Gastroesophageal sphincter (tissue), 4 donors: ENCODE measurements around the gene VSX2. TPM values are rescaled to one million over a fixed set of nuclear protein-coding genes. Genes with fewer than 3 reads are reported as not detected.

Experiments
- ATAC-seq: fragments of 150-250 bp; one replicate; pipeline ENCODE4 v1.9.1; 2016; ENCODE audit warnings: mild to moderate bottlenecking, moderate library complexity
- H3K27ac ChIP-seq, 4 donors: fragments of 200-600 bp; sonication (generic) in 3 of 4; 1 replicate in 3 of 4; 2 replicates in 1 of 4; pipeline ENCODE4 v1.5.1; 2016 to 2019
- H3K27me3 ChIP-seq: fragments of 200-600 bp; sonication (generic); one replicate; pipeline ENCODE4 v1.5.1; 2019
- H3K36me3 ChIP-seq, 2 donors: fragments of 200-600 bp; sonication (generic); one replicate each; pipeline ENCODE4 v1.5.1; 2019; ENCODE audit warnings: control low read depth in 1 of 2
- H3K4me1 ChIP-seq, 3 donors: fragments of 200-600 bp; sonication (generic); 1 replicate in 2 of 3; 2 replicates in 1 of 3; pipeline ENCODE4 v1.5.1; 2016 to 2019; ENCODE audit warnings: control low read depth in 2 of 3
- H3K4me3 ChIP-seq, 2 donors: fragments of 200-600 bp; sonication (generic); one replicate each; pipeline ENCODE4 v1.5.1; 2019; ENCODE audit warnings: mild to moderate bottlenecking in 1 of 2, moderate library complexity in 1 of 2
- H3K9me3 ChIP-seq, 3 donors: fragments of 200-600 bp; sonication (generic); one replicate each; pipeline ENCODE4 v1.5.1; 2017 to 2019; ENCODE audit warnings: control low read depth in 2 of 3
- CTCF ChIP-seq, 4 experiments: fragments of 200-600 bp in 2 of 4; fragments of 450-650 bp in 2 of 4; sonication (generic) in 1 of 4; IDR thresholded peaks; one replicate each; pipeline ENCODE4 v1.5.1; 2017 to 2019; ENCODE audit warnings: antibody characterized with exemption in 4 of 4, mild to moderate bottlenecking in 2 of 4, moderate library complexity in 2 of 4
- EP300 ChIP-seq: sonication (generic); formaldehyde crosslinking; IDR thresholded peaks from one replicate; pipeline ENCODE4 v1.6.1; 2017; ENCODE audit warnings: antibody characterized with exemption, mild to moderate bottlenecking
- POLR2A ChIP-seq, 2 donors: fragments of 450-650 bp; IDR thresholded peaks; one replicate each; pipeline ENCODE4 v1.6.1; 2017; ENCODE audit warnings: antibody characterized with exemption in 2 of 2, mild to moderate bottlenecking in 2 of 2, moderate library complexity in 1 of 2
- POLR2AphosphoS5 ChIP-seq: sonication (generic); formaldehyde crosslinking; IDR thresholded peaks from one replicate; pipeline ENCODE4 v1.6.1; 2017; ENCODE audit warnings: antibody characterized with exemption
- WGBS, 2 donors: methylation state at CpG; one replicate each; pipeline ENCODE4 v1.1.5; 2018; ENCODE audit warnings: low coverage in 1 of 2; 5-methylcytosine and 5-hydroxymethylcytosine counted together
- total RNA-seq, 4 donors: library from RNA; depleted of rRNA; stranded (reverse); fragments of >200 nt; gene quantifications; one replicate each; pipeline ENCODE4 v1.1.0, GENCODE V29; 2016

VSX2 gene
- total RNA-seq, 4 donors from 2014 or later: not detected

- Histone ChIP-seq H3K9me3 (no peaks in the 10 kb centered on the region), H3K4me3 (no peak overlapping the region), H3K36me3 (no peaks in the 10 kb centered on the region), H3K27me3 (peaks cover 91% of the 10 kb centered on the region), H3K27ac (no peak overlapping the region), H3K4me1 (peaks cover 0 to 8% (median 7%) of the 10 kb centered on the region in 3 donors)
- TF ChIP-seq EP300 (no peak), POLR2AphosphoS5 (no peak), POLR2A (IDR thresholded peaks at IDR 0.05) (no peak), CTCF (IDR thresholded peaks at IDR 0.05) (no peak)
- ATAC-seq: no peak
- WGBS, 2 donors: 69% methylated on average over 3 to 5 of the region's 8 CpGs
These were observed 7.3 kb downstream of the VSX2 start for GRCh38 chr14:74246542-74246941.

- no peaks in the 10 kb centered on the region for H3K4me1 ChIP-seq
- no peak overlapping the region for H3K4me3 ChIP-seq
- 40 to 60% methylated on average over 1 to 3 of the region's 6 CpGs for WGBS, 2 donors
- H3K27ac ChIP-seq: no peak overlapping the region
- ATAC-seq: no peak
- peaks cover 81% of the 10 kb centered on the region for H3K27me3 ChIP-seq
- H3K36me3 ChIP-seq: no peaks in the 10 kb centered on the region
- no peak for TF ChIP-seq CTCF (IDR thresholded peaks at IDR 0.05)
- H3K9me3 ChIP-seq: no peaks in the 10 kb centered on the region
These were observed 8.8 kb downstream of the VSX2 start for GRCh38 chr14:74248017-74248416.

GRCh38 chr14:74249433-74250375 is 10.5 kb downstream of the VSX2 start:
- H3K27ac ChIP-seq: no peak overlapping the region
- no peak overlapping the region for H3K4me3 ChIP-seq
- H3K36me3 ChIP-seq: no peaks in the 10 kb centered on the region
- 74 to 78% methylated on average over 8 to 12 of the region's 12 CpGs for WGBS, 2 donors
- ATAC-seq: no peak
- H3K27me3 ChIP-seq: peaks cover 74% of the 10 kb centered on the region
- H3K9me3 ChIP-seq: no peaks in the 10 kb centered on the region
- TF ChIP-seq CTCF (IDR thresholded peaks at IDR 0.05): no peak
- no peak for TF ChIP-seq EP300
- TF ChIP-seq POLR2AphosphoS5: no peak
- TF ChIP-seq POLR2A (IDR thresholded peaks at IDR 0.05): no peak
- H3K4me1 ChIP-seq: no peaks in the 10 kb centered on the region

- TF ChIP-seq POLR2A (IDR thresholded peaks at IDR 0.05) (no peak), POLR2AphosphoS5 (no peak), CTCF (IDR thresholded peaks at IDR 0.05) (no peak), EP300 (no peak)
- no peaks in the 10 kb centered on the region for H3K36me3 ChIP-seq
- no peaks in the 10 kb centered on the region for H3K9me3 ChIP-seq
- H3K4me3 ChIP-seq: no peak overlapping the region
- H3K4me1 ChIP-seq: peaks cover 0 to 19% (median 11%) of the 10 kb centered on the region in 3 donors
- no peak for ATAC-seq
- H3K27me3 ChIP-seq: peaks cover 48% of the 10 kb centered on the region
- 100% methylated on average over 1 of the region's 3 CpGs; no CpG with 5 or more reads in 1 of the 2 donors for WGBS, 2 donors
- H3K27ac ChIP-seq: no peak overlapping the region
These were observed 16.0 kb downstream of the VSX2 start for GRCh38 chr14:74255281-74255680.
